Measurements from ENCODE around the gene EOMES. TPM values are rescaled to one million over a fixed set of nuclear protein-coding genes. Genes with fewer than 3 reads are reported as not detected.
A peak's percentile ranks its signal among the peaks of the same experiment; 100 is the strongest.

The EOMES gene
- total RNA-seq, 1 donor from 2014 or later, result 0.08 TPM

GRCh38 chr3:27723456-27723814, 1.3 kb upstream of the EOMES start:
- DNase-seq (no peak), ATAC-seq (ENCODE audit: poor library complexity) (no peak)
- intact Hi-C loops (cut with DNase I), result no loop called here

- ATAC-seq (ENCODE audit: poor library complexity), result no peak
- intact Hi-C loops (cut with DNase I), result no loop called here
- DNase-seq, result no peak
These were observed 900 bp upstream of the EOMES start for GRCh38 chr3:27723001-27723445.

DNA sequence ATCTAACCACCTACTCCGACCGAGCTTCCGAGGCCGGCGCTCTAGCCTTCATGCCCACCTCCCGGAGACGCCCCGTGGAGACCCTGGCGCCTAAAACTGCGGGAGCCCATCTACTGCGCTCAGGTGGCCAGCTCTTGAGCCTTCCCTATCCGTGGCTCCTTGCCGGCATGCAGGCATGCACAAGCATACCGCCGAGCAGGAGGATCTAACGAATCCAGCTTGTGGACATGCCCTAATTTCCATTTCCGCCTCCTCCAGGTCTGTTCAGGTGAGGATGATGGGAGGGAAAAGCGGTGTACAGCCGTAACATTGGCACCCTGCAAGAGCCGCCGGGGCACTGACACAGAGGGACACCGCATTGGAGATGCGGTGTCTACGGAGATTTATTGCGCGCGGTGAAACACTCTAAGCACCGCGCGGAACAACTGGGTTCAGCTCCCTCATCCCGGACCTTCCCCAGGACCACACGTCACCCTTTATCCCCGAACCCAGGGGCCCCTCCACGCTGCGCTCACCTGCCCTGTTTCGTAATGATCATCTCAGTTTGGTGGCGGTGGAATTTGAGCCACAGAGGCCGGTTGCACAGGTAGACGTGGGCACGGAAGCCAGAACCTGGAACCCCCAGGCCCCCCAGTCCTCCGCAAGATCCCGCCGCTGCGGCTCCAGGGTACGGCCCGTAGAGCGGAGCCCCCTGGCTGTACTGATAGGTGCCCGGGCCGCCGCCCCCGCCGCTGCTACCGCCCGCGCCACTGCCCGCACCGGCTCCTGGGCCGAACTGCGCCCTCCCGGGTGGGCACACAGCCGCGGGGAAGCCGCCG, 1.0 kb downstream of the EOMES start:
- no peak for DNase-seq
- intact Hi-C loops (cut with DNase I), result no loop called here
- peak; percentile 48 for ATAC-seq (ENCODE audit: poor library complexity)

DNA sequence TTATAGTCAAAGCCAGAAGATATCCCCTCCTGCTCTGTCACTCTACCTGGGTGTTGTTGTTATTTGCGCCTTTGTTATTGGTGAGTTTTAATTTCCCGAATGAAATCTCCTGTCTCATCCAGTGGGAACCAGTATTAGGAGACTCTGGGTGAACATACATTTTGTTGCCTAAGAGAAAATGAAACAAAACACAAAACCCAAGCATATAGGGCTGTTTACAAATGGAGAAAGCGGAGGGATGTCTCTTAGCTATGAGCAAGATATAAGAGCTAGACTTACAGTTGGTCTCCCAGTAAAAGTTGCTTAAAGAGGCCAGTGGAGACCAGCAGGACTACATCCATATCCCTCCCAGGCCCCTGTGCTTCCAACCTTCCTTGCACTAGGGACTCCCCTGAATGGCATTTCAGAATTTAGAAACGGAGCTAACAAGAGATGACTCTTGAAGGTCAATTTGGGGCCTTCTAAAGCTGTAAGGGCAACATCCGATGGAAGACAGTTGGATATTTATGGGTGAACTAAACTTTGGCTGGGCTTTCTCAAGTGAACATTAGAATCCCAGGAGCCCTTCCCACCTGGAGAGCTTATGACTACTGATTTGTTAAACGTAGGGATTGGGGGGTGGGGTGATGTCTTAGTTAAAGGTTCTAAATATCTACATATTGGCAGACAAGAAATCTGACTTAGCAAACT, 2.7 kb downstream of the EOMES start:
- intact Hi-C loops (cut with DNase I), result no loop called here
- ATAC-seq (ENCODE audit: poor library complexity) (no peak), DNase-seq (no peak)

GRCh38 chr3:27718459-27718858, 3.7 kb downstream of the EOMES start:
- ATAC-seq (ENCODE audit: poor library complexity), result no peak
- DNase-seq, result no peak
- intact Hi-C loops (cut with DNase I), result no loop called here

DNA sequence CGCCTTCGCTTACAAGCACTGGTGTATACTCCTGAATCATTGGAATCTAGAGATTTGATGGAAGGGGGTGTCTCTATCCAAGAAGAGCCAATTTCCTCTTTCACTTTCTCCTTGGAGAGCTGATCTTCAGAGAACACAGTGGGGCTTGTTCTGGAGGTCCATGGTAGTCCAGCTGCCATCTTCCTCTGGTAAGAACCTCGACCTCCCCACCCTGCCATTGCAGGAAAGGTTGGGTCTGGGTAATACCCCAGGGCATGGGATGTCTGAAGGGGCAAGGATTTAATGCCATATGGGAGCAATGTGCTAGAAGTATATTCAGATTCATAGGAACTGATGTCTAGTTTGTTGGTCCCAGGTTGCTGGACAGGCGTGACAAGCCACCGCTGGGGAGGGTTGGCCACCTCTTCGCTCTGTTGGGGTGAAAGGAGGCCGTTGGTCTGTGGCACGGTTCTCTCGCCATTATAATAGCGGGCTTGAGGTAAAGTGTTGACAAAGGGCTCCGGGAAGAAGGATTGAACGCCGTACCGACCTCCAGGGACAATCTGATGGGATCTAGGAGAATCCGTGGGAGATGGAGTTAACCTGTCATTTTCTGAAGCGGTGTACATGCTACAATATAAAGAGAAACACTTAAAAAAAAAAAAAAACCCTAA, 4.8 kb downstream of the EOMES start:
- intact Hi-C loops (cut with DNase I), result no loop called here
- no peak for ATAC-seq (ENCODE audit: poor library complexity)
- no peak for DNase-seq

DNA sequence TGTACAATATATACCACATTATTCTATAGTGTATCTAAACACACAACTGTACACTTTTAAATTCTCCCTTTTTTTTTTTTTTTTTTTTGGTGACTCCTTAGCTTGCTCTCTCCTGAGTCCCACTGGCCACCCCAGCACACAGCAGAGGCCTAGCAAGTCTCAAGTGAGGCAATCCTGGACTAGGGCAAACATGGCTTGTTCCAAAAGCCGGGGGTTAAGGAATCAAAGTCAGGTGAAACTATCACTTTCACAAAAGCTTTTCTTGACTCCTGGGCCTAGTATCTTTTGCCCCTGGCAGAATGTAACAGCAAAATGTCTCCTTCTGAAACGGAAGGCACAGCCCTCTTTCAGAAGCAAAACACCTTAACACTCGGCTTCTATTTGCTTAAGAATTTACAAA, 5.8 kb downstream of the EOMES start:
- no peak for DNase-seq
- intact Hi-C loops (cut with DNase I), result no loop called here
- no peak for ATAC-seq (ENCODE audit: poor library complexity)

- DNase-seq (no peak), ATAC-seq (ENCODE audit: poor library complexity) (no peak)
- intact Hi-C loops (cut with DNase I), result no loop called here
These were observed 6.3 kb downstream of the EOMES start for GRCh38 chr3:27715863-27716262.

GRCh38 chr3:27715454-27715806, 6.7 kb downstream of the EOMES start:
- ATAC-seq (ENCODE audit: poor library complexity), result no peak
- intact Hi-C loops (cut with DNase I), result no loop called here
- no peak for DNase-seq

- DNase-seq, result no peak
- no peak for ATAC-seq (ENCODE audit: poor library complexity)
- intact Hi-C loops (cut with DNase I), result no loop called here
These were observed 7.2 kb downstream of the EOMES start for GRCh38 chr3:27714692-27715453.

- no peak for DNase-seq
- no peak for ATAC-seq (ENCODE audit: poor library complexity)
- intact Hi-C loops (cut with DNase I), result no loop called here
These were observed 8.0 kb downstream of the EOMES start for GRCh38 chr3:27714146-27714526.

DNA sequence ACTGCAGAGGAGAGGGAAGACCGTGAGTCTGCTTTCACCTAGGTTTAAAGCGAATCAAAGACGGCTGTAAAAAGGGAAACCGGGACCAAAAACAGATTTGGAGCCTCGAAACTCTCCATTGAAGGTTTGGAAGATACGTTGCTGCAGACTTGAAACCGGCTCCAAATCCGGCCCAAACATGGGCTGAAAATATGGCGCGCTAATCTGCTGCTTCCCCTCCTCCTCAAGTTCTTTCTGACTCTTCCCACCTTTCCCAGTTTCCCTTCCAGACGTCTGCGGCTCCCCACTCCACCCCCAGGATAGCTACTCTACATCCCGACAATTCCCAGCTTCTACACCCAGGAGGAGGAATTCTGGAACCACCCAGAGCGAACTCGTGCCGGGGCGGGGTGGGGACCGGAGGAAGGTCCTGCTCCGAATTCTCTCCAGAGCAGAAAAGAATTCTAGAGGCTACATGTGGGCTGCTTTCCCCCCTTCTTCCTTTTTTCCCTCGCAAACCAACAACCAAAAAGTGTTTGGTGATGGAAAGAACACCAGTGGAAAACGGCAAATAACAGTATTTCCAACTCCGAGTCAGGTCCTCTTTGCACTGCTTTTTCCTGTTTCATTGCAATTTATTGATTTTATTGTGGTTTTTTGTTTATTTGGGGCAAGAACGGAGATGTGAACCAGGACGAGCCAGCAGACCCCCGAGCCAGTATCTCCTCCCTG, 8.5 kb downstream of the EOMES start:
- DNase-seq, result no peak
- ATAC-seq (ENCODE audit: poor library complexity), result peak; percentile 4

GRCh38 chr3:27713078-27713423, 9.1 kb downstream of the EOMES start:
- DNase-seq, result no peak
- ATAC-seq (ENCODE audit: poor library complexity), result peak; percentile 63
- intact Hi-C loops (cut with DNase I), result loop anchor here (2.0 kb wide), 1 partner anchor 614 kb away; no protein-coding TSS in a partner anchor

More for the DNA sequence above, 8.5 kb downstream of the EOMES start:
- intact Hi-C loops (cut with DNase I), result loop anchor here (2.0 kb wide), 1 partner anchor 613 kb away; no protein-coding TSS in a partner anchor

DNA sequence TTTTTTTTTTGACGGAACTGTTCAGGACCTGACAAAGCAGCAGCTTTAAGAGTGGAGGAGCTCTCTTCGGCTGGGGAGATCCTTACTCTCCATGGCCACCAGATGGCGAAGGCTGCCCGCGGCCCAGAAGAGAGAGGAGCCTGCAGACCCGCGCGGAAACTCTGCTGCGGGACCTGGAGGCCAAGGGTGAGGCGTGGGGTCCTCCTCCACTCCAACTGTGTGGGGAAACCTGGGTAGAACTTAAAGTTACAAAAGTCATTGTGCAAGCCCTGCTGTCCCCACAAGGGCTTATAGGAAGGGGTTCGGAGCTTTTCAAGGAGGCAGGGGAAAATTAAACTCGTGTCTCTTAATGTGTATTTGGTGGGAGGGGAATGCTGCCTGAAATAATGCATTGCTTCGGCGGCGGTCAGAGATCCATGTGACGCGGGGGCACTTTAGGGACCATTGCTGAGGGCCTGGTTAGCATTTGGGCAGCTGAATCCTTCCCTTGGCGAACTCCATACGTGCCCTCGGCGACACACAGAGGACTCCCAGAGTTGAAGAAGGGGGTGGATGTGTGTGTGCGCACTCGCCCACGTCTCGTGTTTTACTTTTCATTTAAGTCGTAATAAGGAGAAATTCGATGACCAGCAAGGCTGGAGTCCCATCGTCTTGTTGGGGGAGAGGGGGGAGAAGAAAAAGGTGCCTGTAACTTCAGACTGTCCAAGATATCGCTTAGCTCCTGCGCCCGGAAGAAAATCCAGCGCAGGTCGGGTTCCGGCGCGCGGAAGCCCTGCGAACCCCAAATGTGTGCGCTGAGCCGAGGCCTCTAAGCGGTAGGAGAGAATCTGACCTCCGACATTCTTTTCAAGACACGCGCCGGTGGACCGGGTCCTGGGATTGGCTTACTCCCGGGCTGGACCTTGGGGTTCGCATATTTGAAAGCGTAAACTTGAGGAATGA, 9.7 kb downstream of the EOMES start:
- peak; percentile 85 for DNase-seq
- peak; percentile 98 for ATAC-seq (ENCODE audit: poor library complexity)
- intact Hi-C loops (cut with DNase I), result loop anchor here (2.0 kb wide), 1 partner anchor 614 kb away; no protein-coding TSS in a partner anchor

GRCh38 chr3:27708250-27708649, 13.9 kb downstream of the EOMES start:
- ATAC-seq (ENCODE audit: poor library complexity) (no peak), DNase-seq (no peak)
- intact Hi-C loops (cut with DNase I), result no loop called here

DNA sequence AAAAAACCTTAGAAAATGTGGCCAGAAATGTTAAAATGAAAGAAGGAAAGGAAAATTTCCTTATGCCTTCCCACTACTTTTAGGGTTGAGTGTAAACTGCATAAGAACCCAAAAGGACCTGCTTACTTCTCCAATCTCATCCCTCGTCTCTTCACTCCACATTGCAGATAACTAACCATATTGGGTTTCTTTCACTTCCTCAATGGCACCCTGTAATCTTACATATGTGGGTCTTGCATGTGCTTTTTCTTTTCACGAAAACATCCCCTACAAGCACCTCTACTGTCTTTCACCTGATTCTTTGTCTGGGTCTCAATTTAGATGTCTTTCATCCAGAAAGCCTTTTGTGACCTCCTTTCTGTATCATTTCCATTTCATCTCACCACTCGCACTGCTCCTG, 23.1 kb downstream of the EOMES start:
- ATAC-seq (ENCODE audit: poor library complexity), result no peak
- DNase-seq, result no peak
- intact Hi-C loops (cut with DNase I), result no loop called here

- intact Hi-C loops (cut with DNase I), result no loop called here
- DNase-seq, result no peak
- ATAC-seq (ENCODE audit: poor library complexity), result no peak
These were observed 25.2 kb downstream of the EOMES start for GRCh38 chr3:27696906-27697305.

All from Right ventricle myocardium superior (tissue), 1 donor.